ENCODE measurements around the gene OSBPL6.

OSBPL6 gene

DNA sequence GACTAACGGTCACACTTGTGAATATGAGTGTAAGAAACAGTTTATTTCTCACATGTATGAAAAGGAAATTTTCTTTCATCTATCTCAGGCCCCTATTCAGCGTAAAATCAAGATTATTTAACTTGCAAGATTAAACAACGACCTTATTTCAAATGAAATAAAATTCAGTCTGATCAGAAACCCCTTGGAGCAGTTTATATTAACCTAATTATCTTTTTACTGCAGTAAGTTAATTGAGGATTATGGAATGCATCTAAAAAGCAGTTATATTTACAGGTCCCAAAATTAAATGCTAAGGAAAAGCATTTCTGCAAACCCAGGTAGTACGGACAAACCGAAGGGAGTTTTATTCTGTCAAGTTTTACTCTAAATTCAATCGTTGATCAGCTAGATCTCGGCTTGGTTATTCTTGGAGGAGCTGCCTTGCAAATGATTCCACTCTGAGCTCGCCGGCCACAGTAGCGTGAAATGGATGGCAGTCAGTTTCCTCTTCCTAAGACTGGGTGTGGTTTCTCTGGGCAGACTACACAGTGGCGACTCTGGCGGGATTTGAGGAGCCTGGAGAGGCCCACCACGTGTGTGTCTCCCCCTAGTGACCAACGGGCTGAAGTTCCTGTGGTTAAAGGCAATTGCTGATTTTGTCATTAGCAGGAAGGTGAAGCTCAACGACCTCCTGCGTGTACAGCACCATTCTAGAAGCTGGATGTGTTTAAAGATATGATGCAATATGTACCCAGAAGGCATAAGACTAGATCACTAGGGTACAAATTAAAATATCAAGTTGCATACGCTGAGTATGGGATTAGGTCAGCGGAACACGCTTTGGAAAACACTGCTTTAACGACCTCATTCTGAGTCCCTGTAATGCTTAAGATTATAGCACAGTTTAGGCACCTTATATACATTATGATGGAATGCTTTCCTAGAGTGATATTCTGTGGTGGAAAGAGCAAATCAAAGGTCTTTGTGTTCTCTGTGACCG is 220.2 kb downstream of the OSBPL6 start:
- no peak overlapping the region for H4K12ac ChIP-seq (ENCODE audit: low read depth, low read length)
- H3K9ac ChIP-seq (ENCODE audit: low read length), result no peak overlapping the region
- no peaks in the 10 kb centered on the region for H3K9me3 ChIP-seq (ENCODE audit: insufficient read depth, low read depth, low read length)
- peak overlapping the region; percentile 79 for H3K4me2 ChIP-seq (ENCODE audit: low read length)
- H3K14ac ChIP-seq (ENCODE audit: low read length), result no peak overlapping the region
- H3K27ac ChIP-seq (ENCODE audit: low read depth, low read length), result no peak overlapping the region
- H3K4ac ChIP-seq (ENCODE audit: low read depth, low read length), result no peak overlapping the region
- no CpG with 5 or more reads among the region's 21 CpGs for WGBS (ENCODE audit: extremely low coverage, insufficient coverage, insufficient read length)
- H2AK5ac ChIP-seq (ENCODE audit: low read length), result no peak overlapping the region
- no peak overlapping the region for H3K4me3 ChIP-seq (ENCODE audit: low read depth, low read length)
- H3K79me2 ChIP-seq (ENCODE audit: control insufficient read depth, insufficient read depth, low read length, poor library complexity), result peaks cover 4% of the 10 kb centered on the region
- H3K27me3 ChIP-seq (ENCODE audit: insufficient read depth, low read length), result no peaks in the 10 kb centered on the region
- H3K4me1 ChIP-seq (ENCODE audit: control insufficient read depth in 1 of 2, insufficient read depth in 2 of 2, low read length in 2 of 2), result no peaks in the 10 kb centered on the region
- peaks cover 7% of the 10 kb centered on the region for H3K79me1 ChIP-seq (ENCODE audit: low read length)
- no peak overlapping the region for H3K18ac ChIP-seq (ENCODE audit: low read length)
- no peak overlapping the region for H4K8ac ChIP-seq (ENCODE audit: low read depth, low read length)
- H2BK12ac ChIP-seq (ENCODE audit: low read length), result no peak overlapping the region
- no peak overlapping the region for H4K91ac ChIP-seq (ENCODE audit: low read depth, low read length)
- no peak overlapping the region for H2BK5ac ChIP-seq (ENCODE audit: low read depth, low read length, poor library complexity)
- H3K23ac ChIP-seq (ENCODE audit: low read length), result no peak overlapping the region
- H2AFZ ChIP-seq (ENCODE audit: insufficient read depth, low read length, poor library complexity), result no peak overlapping the region
- DNase-seq, result peak; percentile 91 to 96
- no peak overlapping the region for H2BK120ac ChIP-seq (ENCODE audit: insufficient read depth, low read length, poor library complexity)
- no peaks in the 10 kb centered on the region for H3K36me3 ChIP-seq (ENCODE audit: control insufficient read depth in 1 of 2, insufficient read depth in 2 of 2, low read length in 2 of 2)

DNA sequence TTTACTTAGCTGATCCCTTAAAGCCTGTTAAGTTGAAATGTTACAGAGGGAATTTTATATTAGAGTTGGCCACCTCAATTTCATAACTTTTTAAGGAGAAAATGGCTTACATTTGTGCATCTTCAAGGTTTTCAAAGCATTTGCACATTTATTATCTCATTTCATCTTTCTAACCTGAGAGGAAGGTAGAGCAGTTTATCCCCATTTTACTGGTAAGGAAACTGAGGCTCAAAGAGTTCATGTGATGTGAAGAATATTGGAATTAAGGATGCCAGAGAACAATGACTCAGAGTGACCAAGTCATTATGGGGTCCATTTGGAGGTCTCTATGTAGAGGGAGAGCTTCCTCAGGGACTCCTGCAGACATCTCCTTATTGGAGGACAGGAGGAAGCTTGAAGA is 221.7 kb downstream of the OSBPL6 start:
- H2AFZ ChIP-seq (ENCODE audit: insufficient read depth, low read length, poor library complexity), result no peak overlapping the region
- H3K18ac ChIP-seq (ENCODE audit: low read length), result no peak overlapping the region
- no peaks in the 10 kb centered on the region for H3K27me3 ChIP-seq (ENCODE audit: insufficient read depth, low read length)
- no peak overlapping the region for H4K8ac ChIP-seq (ENCODE audit: low read depth, low read length)
- no peak overlapping the region for H3K4me3 ChIP-seq (ENCODE audit: low read depth, low read length)
- no peak overlapping the region for H3K14ac ChIP-seq (ENCODE audit: low read length)
- H2AK5ac ChIP-seq (ENCODE audit: low read length), result no peak overlapping the region
- H3K4ac ChIP-seq (ENCODE audit: low read depth, low read length), result no peak overlapping the region
- H3K27ac ChIP-seq (ENCODE audit: low read depth, low read length), result no peak overlapping the region
- no peak overlapping the region for H3K9ac ChIP-seq (ENCODE audit: low read length)
- H3K23ac ChIP-seq (ENCODE audit: low read length), result no peak overlapping the region
- no peak overlapping the region for H4K12ac ChIP-seq (ENCODE audit: low read depth, low read length)
- H3K4me2 ChIP-seq (ENCODE audit: low read length), result no peak overlapping the region
- H4K91ac ChIP-seq (ENCODE audit: low read depth, low read length), result no peak overlapping the region
- no peak overlapping the region for H2BK120ac ChIP-seq (ENCODE audit: insufficient read depth, low read length, poor library complexity)
- no peaks in the 10 kb centered on the region for H3K4me1 ChIP-seq (ENCODE audit: control insufficient read depth in 1 of 2, insufficient read depth in 2 of 2, low read length in 2 of 2)
- no peak overlapping the region for H2BK5ac ChIP-seq (ENCODE audit: low read depth, low read length, poor library complexity)
- peaks cover 7% of the 10 kb centered on the region for H3K79me1 ChIP-seq (ENCODE audit: low read length)
- peaks cover 4% of the 10 kb centered on the region for H3K79me2 ChIP-seq (ENCODE audit: control insufficient read depth, insufficient read depth, low read length, poor library complexity)
- no peak overlapping the region for H2BK12ac ChIP-seq (ENCODE audit: low read length)
- no peaks in the 10 kb centered on the region for H3K9me3 ChIP-seq (ENCODE audit: insufficient read depth, low read depth, low read length)
- no peak for DNase-seq
- no peaks in the 10 kb centered on the region for H3K36me3 ChIP-seq (ENCODE audit: control insufficient read depth in 1 of 2, insufficient read depth in 2 of 2, low read length in 2 of 2)

DNA sequence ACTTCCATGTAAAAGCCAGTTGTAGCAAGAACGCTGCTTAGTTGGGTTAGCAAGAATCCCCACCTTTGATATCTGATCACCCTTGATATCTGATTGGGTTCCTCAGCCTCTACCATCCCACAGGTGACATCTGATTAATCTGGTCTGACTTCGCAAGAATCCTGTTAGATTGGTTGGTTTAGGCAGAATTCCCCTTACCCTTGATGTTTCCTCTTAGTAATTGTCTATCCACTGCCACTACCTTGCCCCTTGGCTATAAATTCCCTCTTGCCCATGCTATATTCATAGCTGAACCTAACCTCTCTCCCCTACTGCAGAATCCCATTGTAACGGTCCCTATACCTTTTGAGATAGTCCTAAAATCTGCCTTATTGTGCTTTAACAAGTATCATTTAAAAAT is 223.6 kb downstream of the OSBPL6 start:
- H3K27me3 ChIP-seq (ENCODE audit: insufficient read depth, low read length), result no peaks in the 10 kb centered on the region
- H2BK5ac ChIP-seq (ENCODE audit: low read depth, low read length, poor library complexity), result no peak overlapping the region
- no peak overlapping the region for H3K4me2 ChIP-seq (ENCODE audit: low read length)
- H2BK12ac ChIP-seq (ENCODE audit: low read length), result no peak overlapping the region
- H3K9ac ChIP-seq (ENCODE audit: low read length), result no peak overlapping the region
- no peak overlapping the region for H4K8ac ChIP-seq (ENCODE audit: low read depth, low read length)
- no peak overlapping the region for H3K27ac ChIP-seq (ENCODE audit: low read depth, low read length)
- H3K4me1 ChIP-seq (ENCODE audit: control insufficient read depth in 1 of 2, insufficient read depth in 2 of 2, low read length in 2 of 2), result no peaks in the 10 kb centered on the region
- no peak overlapping the region for H4K12ac ChIP-seq (ENCODE audit: low read depth, low read length)
- no peak overlapping the region for H2BK120ac ChIP-seq (ENCODE audit: insufficient read depth, low read length, poor library complexity)
- H3K79me2 ChIP-seq (ENCODE audit: control insufficient read depth, insufficient read depth, low read length, poor library complexity), result peaks cover 4% of the 10 kb centered on the region
- no peaks in the 10 kb centered on the region for H3K36me3 ChIP-seq (ENCODE audit: control insufficient read depth in 1 of 2, insufficient read depth in 2 of 2, low read length in 2 of 2)
- H4K91ac ChIP-seq (ENCODE audit: low read depth, low read length), result no peak overlapping the region
- DNase-seq, result no peak
- no peaks in the 10 kb centered on the region for H3K9me3 ChIP-seq (ENCODE audit: insufficient read depth, low read depth, low read length)
- H2AK5ac ChIP-seq (ENCODE audit: low read length), result no peak overlapping the region
- no peak overlapping the region for H3K4me3 ChIP-seq (ENCODE audit: low read depth, low read length)
- no peak overlapping the region for H3K23ac ChIP-seq (ENCODE audit: low read length)
- H3K4ac ChIP-seq (ENCODE audit: low read depth, low read length), result no peak overlapping the region
- H3K79me1 ChIP-seq (ENCODE audit: low read length), result peaks cover 7% of the 10 kb centered on the region
- H3K14ac ChIP-seq (ENCODE audit: low read length), result no peak overlapping the region
- no peak overlapping the region for H2AFZ ChIP-seq (ENCODE audit: insufficient read depth, low read length, poor library complexity)
- no CpG with 5 or more reads among the region's 3 CpGs for WGBS (ENCODE audit: extremely low coverage, insufficient coverage, insufficient read length)
- no peak overlapping the region for H3K18ac ChIP-seq (ENCODE audit: low read length)

DNA sequence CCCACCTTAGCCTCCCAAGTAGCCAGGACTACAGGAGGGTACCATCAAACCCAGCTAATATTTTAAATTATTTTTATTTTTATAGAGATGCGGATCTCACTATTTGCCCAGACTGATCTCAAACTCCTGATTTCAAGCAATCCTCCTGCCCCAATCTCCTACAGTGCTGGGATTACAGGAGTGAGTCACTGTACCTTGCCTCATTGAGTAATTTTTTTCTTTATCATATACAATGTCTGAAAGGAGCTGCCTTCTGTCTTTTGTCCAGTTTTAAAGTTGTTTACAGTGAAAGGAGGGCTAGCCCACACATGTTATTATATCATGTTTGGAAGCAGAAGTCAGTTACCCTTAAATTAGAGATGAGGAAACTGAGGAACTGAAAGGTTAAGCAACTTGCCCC is 224.1 kb downstream of the OSBPL6 start:
- Histone ChIP-seq H4K12ac (ENCODE audit: low read depth, low read length) (no peak overlapping the region), H2AK5ac (ENCODE audit: low read length) (no peak overlapping the region), H2BK12ac (ENCODE audit: low read length) (no peak overlapping the region), H4K8ac (ENCODE audit: low read depth, low read length) (no peak overlapping the region), H2AFZ (ENCODE audit: insufficient read depth, low read length, poor library complexity) (no peak overlapping the region), H3K9ac (ENCODE audit: low read length) (no peak overlapping the region), H3K27ac (ENCODE audit: low read depth, low read length) (no peak overlapping the region), H3K4me1 (ENCODE audit: control insufficient read depth in 1 of 2, insufficient read depth in 2 of 2, low read length in 2 of 2) (no peaks in the 10 kb centered on the region), H3K4ac (ENCODE audit: low read depth, low read length) (no peak overlapping the region), H3K18ac (ENCODE audit: low read length) (no peak overlapping the region), H3K14ac (ENCODE audit: low read length) (no peak overlapping the region), H2BK120ac (ENCODE audit: insufficient read depth, low read length, poor library complexity) (no peak overlapping the region), H3K79me1 (ENCODE audit: low read length) (peaks cover 4% of the 10 kb centered on the region), H4K91ac (ENCODE audit: low read depth, low read length) (no peak overlapping the region), H3K27me3 (ENCODE audit: insufficient read depth, low read length) (no peaks in the 10 kb centered on the region), H3K9me3 (ENCODE audit: insufficient read depth, low read depth, low read length) (no peaks in the 10 kb centered on the region), H3K36me3 (ENCODE audit: control insufficient read depth in 1 of 2, insufficient read depth in 2 of 2, low read length in 2 of 2) (no peaks in the 10 kb centered on the region), H3K23ac (ENCODE audit: low read length) (no peak overlapping the region), H3K79me2 (ENCODE audit: control insufficient read depth, insufficient read depth, low read length, poor library complexity) (peaks cover 2% of the 10 kb centered on the region), H3K4me3 (ENCODE audit: low read depth, low read length) (no peak overlapping the region), H3K4me2 (ENCODE audit: low read length) (no peak overlapping the region), H2BK5ac (ENCODE audit: low read depth, low read length, poor library complexity) (no peak overlapping the region)
- WGBS (ENCODE audit: extremely low coverage, insufficient coverage, insufficient read length), result no CpG with 5 or more reads among the region's 1 CpG
- DNase-seq, result no peak

All from trophoblast cell (in vitro differentiated cells and primary cell).